Measurements from ENCODE around the gene CTNND2. TPM values are rescaled to one million over a fixed set of nuclear protein-coding genes. Genes with fewer than 3 reads are reported as not detected.

Gene CTNND2
- total RNA-seq, 1 donor from 2014 or later = 40.0 TPM

DNA sequence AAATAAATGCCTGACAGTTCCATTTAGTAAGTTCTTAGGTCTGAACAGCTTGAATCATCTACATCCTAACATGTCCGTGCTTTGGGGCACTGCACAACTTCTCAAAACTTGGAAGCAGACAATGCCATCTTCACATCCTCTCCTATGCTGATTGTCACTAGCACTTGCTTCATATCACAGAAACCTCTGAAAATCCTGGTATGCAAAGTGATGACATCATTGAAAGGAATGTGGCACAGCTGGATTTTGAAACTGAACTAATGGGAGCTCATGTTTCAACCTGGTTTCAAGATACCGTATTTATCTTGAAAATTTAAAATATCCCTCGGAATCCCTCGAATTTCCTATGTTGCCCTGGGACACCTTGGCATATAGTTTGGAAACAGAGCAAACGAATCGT is 653.0 kb downstream of the CTNND2 start:
- Mint-ChIP-seq H3K9me3 (peaks cover under 1% of the 10 kb centered on the region), H3K27ac (ENCODE audit: unreplicated experiment) (no peak overlapping the region), H3K4me1 (peaks cover 11% of the 10 kb centered on the region), H3K27me3 (ENCODE audit: low read depth) (no peaks in the 10 kb centered on the region), H3K36me3 (ENCODE audit: low read depth) (peaks cover under 1% of the 10 kb centered on the region), H3K4me3 (no peak overlapping the region)
- DNase-seq (ENCODE audit: low read depth, low spot score) = no peak
- TF ChIP-seq, protein P1, sequence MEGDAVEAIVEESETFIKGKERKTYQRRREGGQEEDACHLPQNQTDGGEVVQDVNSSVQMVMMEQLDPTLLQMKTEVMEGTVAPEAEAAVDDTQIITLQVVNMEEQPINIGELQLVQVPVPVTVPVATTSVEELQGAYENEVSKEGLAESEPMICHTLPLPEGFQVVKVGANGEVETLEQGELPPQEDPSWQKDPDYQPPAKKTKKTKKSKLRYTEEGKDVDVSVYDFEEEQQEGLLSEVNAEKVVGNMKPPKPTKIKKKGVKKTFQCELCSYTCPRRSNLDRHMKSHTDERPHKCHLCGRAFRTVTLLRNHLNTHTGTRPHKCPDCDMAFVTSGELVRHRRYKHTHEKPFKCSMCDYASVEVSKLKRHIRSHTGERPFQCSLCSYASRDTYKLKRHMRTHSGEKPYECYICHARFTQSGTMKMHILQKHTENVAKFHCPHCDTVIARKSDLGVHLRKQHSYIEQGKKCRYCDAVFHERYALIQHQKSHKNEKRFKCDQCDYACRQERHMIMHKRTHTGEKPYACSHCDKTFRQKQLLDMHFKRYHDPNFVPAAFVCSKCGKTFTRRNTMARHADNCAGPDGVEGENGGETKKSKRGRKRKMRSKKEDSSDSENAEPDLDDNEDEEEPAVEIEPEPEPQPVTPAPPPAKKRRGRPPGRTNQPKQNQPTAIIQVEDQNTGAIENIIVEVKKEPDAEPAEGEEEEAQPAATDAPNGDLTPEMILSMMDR (conservative IDR thresholded peaks at IDR 0.05) = no peak

DNA sequence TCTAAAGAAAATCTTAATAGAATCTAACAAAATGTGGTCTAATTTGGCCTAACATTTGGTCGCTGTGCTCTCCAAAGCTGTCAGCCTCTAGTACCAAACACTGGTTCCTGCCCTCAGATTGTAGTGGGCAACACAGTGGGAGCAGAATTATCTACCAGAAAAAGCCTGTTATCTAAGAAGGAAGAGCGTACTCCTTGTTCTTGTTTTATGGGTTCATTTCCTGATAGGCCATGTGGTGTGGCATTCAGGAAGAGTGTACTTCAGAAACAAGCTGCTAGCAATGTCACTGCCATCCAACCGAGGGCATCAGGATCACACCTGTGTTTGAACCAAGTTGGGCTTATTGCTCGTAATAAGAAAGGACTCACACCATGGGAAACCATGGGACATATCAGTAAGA is 655.3 kb downstream of the CTNND2 start:
- no peak overlapping the region for H3K4me3 Mint-ChIP-seq

DNA sequence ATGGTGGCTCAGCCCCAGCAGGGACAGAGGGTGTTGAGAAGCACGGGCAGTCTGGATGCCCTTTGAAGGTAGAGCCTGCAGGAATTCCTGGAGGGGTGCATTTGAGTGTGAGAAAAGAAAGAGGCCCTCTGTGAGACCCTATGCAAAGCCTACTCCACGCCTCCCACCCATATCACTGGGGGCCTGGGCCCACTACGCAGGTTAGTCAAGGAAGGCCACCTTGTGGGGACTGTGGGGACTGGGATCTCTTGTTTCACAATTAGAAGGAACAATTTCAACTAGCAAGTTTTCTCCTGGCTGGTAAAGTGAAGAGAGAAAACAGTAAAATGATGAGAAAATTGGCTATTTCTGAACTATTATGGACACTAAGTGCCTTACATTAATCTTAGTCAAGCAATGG is 657.0 kb downstream of the CTNND2 start:
- peaks cover 6% of the 10 kb centered on the region for H3K9me3 Mint-ChIP-seq
- no peak for DNase-seq (ENCODE audit: low read depth, low spot score)

More for the DNA sequence above, 655.3 kb downstream of the CTNND2 start:
- Mint-ChIP-seq H3K27ac (ENCODE audit: unreplicated experiment) (peak overlapping the region; percentile 23), H3K9me3 (peaks cover 2% of the 10 kb centered on the region), H3K36me3 (ENCODE audit: low read depth) (peaks cover 3% of the 10 kb centered on the region), H3K4me1 (peaks cover 11% of the 10 kb centered on the region), H3K27me3 (ENCODE audit: low read depth) (no peaks in the 10 kb centered on the region)
- DNase-seq (ENCODE audit: low read depth, low spot score) = no peak
- TF ChIP-seq, protein P1 (conservative IDR thresholded peaks at IDR 0.05) = no peak

DNA sequence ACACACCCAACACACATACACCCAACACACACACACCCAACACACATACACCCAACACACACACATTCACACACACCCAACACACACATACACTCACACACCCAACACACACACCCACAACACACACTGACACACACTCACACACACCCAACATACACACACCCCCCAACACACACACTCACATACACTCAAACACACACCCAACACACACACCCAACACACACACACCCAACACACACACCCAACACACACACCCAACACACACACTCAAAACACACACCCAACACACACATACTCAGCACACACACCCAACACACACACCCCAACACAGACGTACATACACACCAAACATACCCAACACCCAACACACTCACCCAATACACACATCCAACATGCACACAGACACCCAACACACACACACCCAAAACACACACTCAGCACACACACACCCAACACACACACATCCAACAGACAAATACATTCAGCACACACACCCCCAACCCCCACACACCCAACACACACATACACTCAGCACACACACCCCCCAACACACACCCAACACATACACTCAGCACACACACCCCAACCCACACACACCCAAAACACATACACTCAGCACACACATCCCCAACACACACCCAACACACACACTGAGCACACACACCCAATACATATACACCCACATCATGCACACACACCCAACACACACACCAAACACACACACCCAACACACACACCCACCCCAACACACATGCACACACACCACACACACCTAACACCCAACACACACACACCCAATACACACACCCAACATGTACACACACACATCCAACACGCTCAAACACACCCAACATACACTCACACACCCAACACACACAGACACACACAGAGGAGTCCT is 663.7 kb downstream of the CTNND2 start:
- no peaks in the 10 kb centered on the region for H3K4me1 Mint-ChIP-seq
- TF ChIP-seq, protein P1 (conservative IDR thresholded peaks at IDR 0.05) = no peak
- no peak overlapping the region for H3K4me3 Mint-ChIP-seq
- no peak overlapping the region for H3K27ac Mint-ChIP-seq (ENCODE audit: unreplicated experiment)
- peaks cover 13% of the 10 kb centered on the region for H3K9me3 Mint-ChIP-seq
- DNase-seq (ENCODE audit: low read depth, low spot score) = no peak
- peaks cover 6% of the 10 kb centered on the region for H3K36me3 Mint-ChIP-seq (ENCODE audit: low read depth)
- H3K27me3 Mint-ChIP-seq (ENCODE audit: low read depth) = no peaks in the 10 kb centered on the region

More for the DNA sequence above, 657.0 kb downstream of the CTNND2 start:
- TF ChIP-seq, protein P1 (conservative IDR thresholded peaks at IDR 0.05) = peak; percentile 33
- Mint-ChIP-seq H3K27ac (ENCODE audit: unreplicated experiment) (no peak overlapping the region), H3K4me1 (peaks cover 9% of the 10 kb centered on the region), H3K4me3 (no peak overlapping the region), H3K27me3 (ENCODE audit: low read depth) (no peaks in the 10 kb centered on the region), H3K36me3 (ENCODE audit: low read depth) (peaks cover 3% of the 10 kb centered on the region)

DNA sequence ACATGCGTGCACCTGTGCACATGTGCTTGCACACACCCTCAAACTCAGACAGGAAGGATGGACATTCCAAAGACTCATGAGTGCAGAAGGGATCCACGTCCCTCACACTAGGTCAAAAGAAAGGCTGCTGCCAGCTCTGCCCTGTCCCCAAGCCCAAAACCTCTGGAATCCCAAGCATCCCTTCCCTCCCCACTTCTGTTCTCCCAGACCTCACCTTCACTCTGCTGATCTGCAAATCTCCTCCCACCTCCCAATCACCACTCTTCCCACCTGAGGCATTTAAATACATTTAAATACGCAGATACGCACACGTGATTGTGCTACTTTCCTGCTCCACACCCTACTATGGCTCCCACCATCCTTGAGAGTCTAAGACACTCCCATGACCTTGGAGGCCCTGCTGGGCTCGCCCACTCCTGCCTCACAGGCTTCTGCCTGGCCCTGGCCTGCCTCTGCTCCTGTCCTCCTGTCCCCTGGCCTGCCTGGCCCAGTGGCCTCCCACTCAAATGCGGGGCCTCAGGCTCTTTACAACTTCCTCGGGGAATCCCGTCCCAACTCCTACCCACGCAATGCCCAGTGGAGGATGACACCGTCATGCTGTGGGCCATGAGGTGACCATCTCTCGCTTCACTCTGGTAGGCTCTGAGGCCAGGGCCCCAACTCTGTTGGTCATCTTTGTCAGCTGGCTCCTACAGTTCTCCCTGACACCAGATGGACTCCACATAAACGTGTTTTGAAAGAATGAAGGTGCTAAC is 664.8 kb downstream of the CTNND2 start:
- Mint-ChIP-seq H3K4me3 (no peak overlapping the region), H3K9me3 (peaks cover 13% of the 10 kb centered on the region), H3K4me1 (no peaks in the 10 kb centered on the region), H3K36me3 (ENCODE audit: low read depth) (peaks cover 6% of the 10 kb centered on the region), H3K27ac (ENCODE audit: unreplicated experiment) (no peak overlapping the region), H3K27me3 (ENCODE audit: low read depth) (no peaks in the 10 kb centered on the region)
- TF ChIP-seq, protein P1 (conservative IDR thresholded peaks at IDR 0.05) = no peak
- no peak for DNase-seq (ENCODE audit: low read depth, low spot score)
